H1 (cell line): ENCODE data around the gene KLC4. TPM values are rescaled to one million over a fixed set of nuclear protein-coding genes. Genes with fewer than 3 reads are reported as not detected.

Experiments
- CTCF ChIA-PET: fragments of 300-600 bp; sonication (Branson Sonifier 250); formaldehyde crosslinking; loops from one replicate; lab custom pipeline; 2021; ENCODE audit not compliant: partially characterized antibody; lab: Charles Lee
- POLR2A ChIA-PET: fragments of 300-600 bp; sonication (Branson Sonifier 250); formaldehyde crosslinking; loops from one replicate; lab custom pipeline; 2021; ENCODE audit warnings: inconsistent platforms; ENCODE audit not compliant: partially characterized antibody; lab: Charles Lee
- DNase-seq, 2 experiments: peaks; one replicate each; pipeline versions ENCODE4 v3.0.0 to v3.0.0-alpha.2; 2010 to 2022; ENCODE audit warnings: low spot score in 2 of 2, low read depth in 1 of 2, mixed read lengths in 1 of 2
- FAIRE-seq: peaks from 2 replicates; lab custom pipeline; 2011; peaks lifted over from hg19 to GRCh38; lab: Jason Lieb, UNC
- H2AFZ ChIP-seq: 2 replicates; pipeline ENCODE4 v1.8.1; 2012; ENCODE audit warnings: low read length, inconsistent platforms
- H2AK5ac ChIP-seq: 2 replicates; pipeline ENCODE4 v1.6.1; 2013; ENCODE audit warnings: low read depth, low read length
- H2BK120ac ChIP-seq: replicated peaks from 2 replicates; pipeline ENCODE3; 2013; ENCODE audit warnings: low read depth, low read length, inconsistent platforms
- H2BK12ac ChIP-seq: 2 replicates; pipeline ENCODE4 v1.6.1; 2013; ENCODE audit warnings: low read depth, low read length
- H2BK15ac ChIP-seq: 2 replicates; pipeline ENCODE4 v1.6.1; 2013; ENCODE audit warnings: low read length
- H2BK20ac ChIP-seq: 2 replicates; pipeline ENCODE4 v1.6.1; 2013; ENCODE audit warnings: low read length
- H2BK5ac ChIP-seq: 2 replicates; pipeline ENCODE4 v1.6.1; 2013; ENCODE audit warnings: low read depth, low read length
- H3K14ac ChIP-seq: 2 replicates; pipeline ENCODE4 v1.6.1; 2013; ENCODE audit warnings: inconsistent platforms; ENCODE audit not compliant: insufficient read length
- H3K18ac ChIP-seq: 2 replicates; pipeline ENCODE4 v1.6.1; 2013; ENCODE audit warnings: low read length; ENCODE audit errors: extremely low read depth
- H3K23ac ChIP-seq: 2 replicates; pipeline ENCODE4 v1.6.1; 2013; ENCODE audit warnings: inconsistent platforms; ENCODE audit not compliant: insufficient read length
- H3K23me2 ChIP-seq: 2 replicates; pipeline ENCODE4 v1.6.1; 2013; ENCODE audit warnings: low read depth, low read length
- H3K27ac ChIP-seq: 2 replicates; pipeline ENCODE4 v1.6.1; 2011; ENCODE audit warnings: low read depth, low read length, inconsistent platforms
- H3K27me3 ChIP-seq, 4 experiments: replicated peaks in 1 of 4; 1 replicate in 1 of 4; 2 replicates in 3 of 4; pipeline versions ENCODE4 v1.6.1 to v1.8.1; 2011 to 2013; ENCODE audit warnings: low read length in 3 of 4, mild to moderate bottlenecking in 3 of 4, inconsistent platforms in 2 of 4, mixed read lengths in 2 of 4, moderate library complexity in 1 of 4; ENCODE audit not compliant: control insufficient read depth in 3 of 4, insufficient read depth in 3 of 4; ENCODE audit errors: extremely low read depth in 1 of 4
- H3K36me3 ChIP-seq, 4 experiments: 2 replicates each; pipeline versions ENCODE4 v1.6.1 to v1.8.1; 2011 to 2013; ENCODE audit warnings: mild to moderate bottlenecking in 4 of 4, low read length in 3 of 4, moderate library complexity in 2 of 4, control low read depth in 1 of 4, inconsistent platforms in 1 of 4; ENCODE audit not compliant: insufficient read depth in 4 of 4, control insufficient read depth in 2 of 4
- H3K4ac ChIP-seq: replicated peaks from 2 replicates; pipeline ENCODE3; 2013; ENCODE audit warnings: low read length, low read depth, mixed read lengths, inconsistent platforms; ENCODE audit not compliant: insufficient read length
- H3K4me1 ChIP-seq, 4 experiments: replicated peaks in 1 of 4; 1 replicate in 1 of 4; 2 replicates in 3 of 4; pipeline versions ENCODE4 v1.6.1 to v1.8.1; 2011 to 2013; ENCODE audit warnings: low read length in 3 of 4, inconsistent platforms in 2 of 4, mixed read lengths in 1 of 4; ENCODE audit not compliant: insufficient read depth in 4 of 4, control insufficient read depth in 3 of 4
- H3K4me2 ChIP-seq, 2 experiments: 2 replicates each; pipeline versions ENCODE4 v1.6.1 to v1.8.1; 2011 to 2013; ENCODE audit warnings: low read depth in 2 of 2, low read length in 2 of 2, control low read depth in 1 of 2, inconsistent platforms in 1 of 2, mild to moderate bottlenecking in 1 of 2; ENCODE audit not compliant: insufficient read depth in 1 of 2
- H3K4me3 ChIP-seq, 4 experiments: fragments of 200-600, 300-600 bp in 1 of 4; sonication (generic), shearing (Covaris generic), sonication (Bioruptor Twin) in 1 of 4; 2 replicates each; pipeline versions ENCODE4 v1.5.1 to v1.8.1; 2011 to 2016; ENCODE audit warnings: low read length in 4 of 4, low read depth in 3 of 4, control low read depth in 2 of 4, inconsistent platforms in 2 of 4, mild to moderate bottlenecking in 2 of 4, mixed read lengths in 1 of 4, moderate library complexity in 1 of 4; ENCODE audit not compliant: insufficient read depth in 2 of 4; ENCODE audit errors: extremely low read depth in 1 of 4
- H3K56ac ChIP-seq: replicated peaks from 2 replicates; pipeline ENCODE3; 2013; ENCODE audit warnings: low read depth, mild to moderate bottlenecking, mixed read lengths, low read length, inconsistent platforms; ENCODE audit not compliant: insufficient read length
- H3K79me1 ChIP-seq: 2 replicates; pipeline ENCODE4 v1.6.1; 2013; ENCODE audit warnings: low read depth, low read length, control low read depth
- H3K79me2 ChIP-seq, 2 experiments: 2 replicates each; pipeline versions ENCODE4 v1.6.1 to v1.8.1; 2012 to 2013; ENCODE audit warnings: low read length in 2 of 2, mild to moderate bottlenecking in 2 of 2, inconsistent platforms in 1 of 2; ENCODE audit not compliant: insufficient read depth in 2 of 2, control insufficient read depth in 1 of 2
- H3K9ac ChIP-seq, 4 experiments: replicated peaks in 1 of 4; 1 replicate in 1 of 4; 2 replicates in 3 of 4; pipeline versions ENCODE4 v1.6.1 to v1.8.1; 2011 to 2013; ENCODE audit warnings: low read depth in 3 of 4, low read length in 3 of 4, control low read depth in 2 of 4, mild to moderate bottlenecking in 2 of 4, moderate library complexity in 2 of 4, inconsistent platforms in 1 of 4; ENCODE audit errors: extremely low read depth in 1 of 4
- H3K9me3 ChIP-seq, 2 experiments: 2 replicates each; pipeline versions ENCODE4 v1.6.1 to v1.8.1; 2012 to 2013; ENCODE audit warnings: mild to moderate bottlenecking in 2 of 2, moderate library complexity in 2 of 2, control low read depth in 1 of 2, inconsistent platforms in 1 of 2, low read depth in 1 of 2, low read length in 1 of 2, mixed read lengths in 1 of 2; ENCODE audit not compliant: insufficient read depth in 2 of 2
- H4K20me1 ChIP-seq, 2 experiments: replicated peaks in 1 of 2; 2 replicates each; pipeline versions ENCODE3 to v1.8.1; 2011 to 2013; ENCODE audit warnings: inconsistent platforms in 2 of 2, low read length in 2 of 2, mild to moderate bottlenecking in 1 of 2; ENCODE audit not compliant: insufficient read depth in 2 of 2, control insufficient read depth in 1 of 2
- H4K5ac ChIP-seq: 2 replicates; pipeline ENCODE4 v1.6.1; 2013; ENCODE audit warnings: low read length, low read depth, mixed read lengths, inconsistent platforms; ENCODE audit not compliant: insufficient read length
- H4K8ac ChIP-seq: 2 replicates; pipeline ENCODE4 v1.8.0; 2013; ENCODE audit warnings: mild to moderate bottlenecking, moderate library complexity, low read length, inconsistent platforms; ENCODE audit not compliant: insufficient read depth; ENCODE audit errors: extremely low read depth
- H4K91ac ChIP-seq: replicated peaks from 2 replicates; pipeline ENCODE3; 2013; ENCODE audit warnings: low read length, mixed read lengths, inconsistent platforms; ENCODE audit not compliant: insufficient read length
- ATF2 ChIP-seq: IDR thresholded peaks from 2 replicates; pipeline ENCODE4 v1.6.1; 2012; ENCODE audit warnings: low read length, inconsistent platforms
- CTCF ChIP-seq, 3 experiments: IDR thresholded peaks; 1 replicate in 2 of 3; 2 replicates in 1 of 3; pipeline versions ENCODE4 v1.5.1 to v1.6.1; 2011; ENCODE audit warnings: low read length in 3 of 3, mild to moderate bottlenecking in 3 of 3, inconsistent platforms in 2 of 3, low read depth in 1 of 3, moderate library complexity in 1 of 3; ENCODE audit not compliant: insufficient read depth in 1 of 3; ENCODE audit errors: control extremely low read depth in 1 of 3
- TAF1 ChIP-seq: IDR thresholded peaks from 2 replicates; pipeline ENCODE4 v1.6.1; 2011; ENCODE audit warnings: mild to moderate bottlenecking, low read depth, low read length
- TEAD4 ChIP-seq: IDR thresholded peaks from 2 replicates; pipeline ENCODE4 v1.6.1; 2012; ENCODE audit warnings: low read depth, low read length, inconsistent platforms, mixed read lengths
- WGBS, 2 experiments: shearing (Covaris generic) in 1 of 2; methylation state at CpG; one replicate each; pipeline versions ENCODE4 v1.1.6 to v1.1.7; 2013 to 2015; ENCODE audit warnings: low lambda C conversion rate in 2 of 2, mixed read lengths in 2 of 2, inconsistent platforms in 1 of 2, low coverage in 1 of 2, missing lambda C conversion rate in 1 of 2; ENCODE audit not compliant: insufficient replicate concordance in 2 of 2, insufficient coverage in 1 of 2, insufficient read length in 1 of 2; ENCODE audit errors: extremely low coverage in 1 of 2, missing lambda C conversion rate in 1 of 2; 5-methylcytosine and 5-hydroxymethylcytosine counted together
- polyA plus RNA-seq, 7 experiments: library from polyadenylated mRNA; depleted of rRNA in 3 of 7; stranded (reverse) in 5 of 7; unstranded in 2 of 7; fragments of >200 nt in 5 of 7; fragments of 200-250 nt in 2 of 7; gene quantifications; 1 replicate in 5 of 7; 2 replicates in 1 of 7; 4 replicates in 1 of 7; pipeline versions ENCODE4 v1.2.1 to v1.2.3, GENCODE V29; 2011 to 2013; ENCODE audit warnings: missing spikeins in 2 of 7, mixed read lengths in 2 of 7
- total RNA-seq: library from RNA; stranded (reverse); fragmentation: NEBNext Ultra II Directional; extraction: Animal tissue kit (Norgen Biotek cat#: 25700); gene quantifications from 2 replicates; pipeline ENCODE4 v1.2.1, GENCODE V29; 2021

The KLC4 gene
- total and polyA plus RNA-seq, 2 of the 8 experiments (the other 6 are each of a cell fraction or from before 2014, with no cell fraction given), result 15.7 to 28.5 TPM

DNA sequence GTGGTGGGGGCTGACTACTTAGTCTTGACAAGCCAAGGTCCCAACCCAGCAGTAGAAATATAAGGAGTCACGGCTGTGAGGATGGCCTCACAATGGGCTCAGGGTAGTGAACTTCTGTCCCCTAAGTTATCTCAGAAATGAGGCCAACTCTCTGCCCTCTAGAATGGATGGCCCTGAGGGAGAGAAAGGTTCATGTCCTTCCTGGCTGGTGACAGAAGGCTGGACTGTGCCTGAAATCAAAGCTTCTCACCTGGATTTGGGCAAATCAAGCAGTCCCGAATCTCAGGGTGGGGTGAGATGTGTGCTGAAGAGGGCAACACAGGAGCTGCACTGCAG is 25.3 kb upstream of the KLC4 start:
- H3K9me3 ChIP-seq, result no peaks in the 10 kb centered on the region
- 0 out of 2 replicates have a peak, but pooled peaks cover 2% of the 10 kb centered on the region for H3K23me2 ChIP-seq
- no peak overlapping the region for H2BK5ac ChIP-seq
- H4K20me1 ChIP-seq, result peaks cover 2 to 17% of the 10 kb centered on the region in 2 experiments
- ChIA-PET CTCF (interaction anchor here (0.8 to 2.2 kb wide), 11 partner anchors 8 to 473 kb away, joined by 3 to 5 read pairs (median 4); no protein-coding TSS in a partner anchor), POLR2A (interaction anchor here (0.9 to 29.7 kb wide), 3 partner anchors 8 to 57 kb away, joined by 3 to 584 read pairs (median 584); partner anchors contain the start of genes CUL7, KLHDC3, MEA1 and RRP36)
- no peak overlapping the region for H4K91ac ChIP-seq
- H3K36me3 ChIP-seq, result peaks cover 10 to 47% (median 23%) of the 10 kb centered on the region in 4 experiments
- H2AK5ac ChIP-seq, result no peak overlapping the region
- H3K56ac ChIP-seq, result no peak overlapping the region
- H3K9ac ChIP-seq, result no peak overlapping the region
- DNase-seq, result no peak
- no peak overlapping the region for H3K27ac ChIP-seq
- TF ChIP-seq CTCF (IDR thresholded peaks at IDR 0.05; ENCODE audit: control extremely low read depth in 1 of 3, insufficient read depth in 1 of 3, low read depth in 1 of 3, low read length in 3 of 3) (peak in 2 of 3 experiments; percentile 23 to 30; a peak in 2 of 4 replicates), ATF2 (no peak), TAF1 (no peak), TEAD4 (no peak)
- H3K4me2 ChIP-seq, result no peak overlapping the region
- no peak overlapping the region for H2BK12ac ChIP-seq
- H3K27me3 ChIP-seq, result no peaks in the 10 kb centered on the region
- H3K4me1 ChIP-seq, result no peaks in the 10 kb centered on the region
- no peak overlapping the region for H3K4ac ChIP-seq
- H2BK20ac ChIP-seq, result no peak overlapping the region
- no peak overlapping the region for H3K14ac ChIP-seq
- no peaks in the 10 kb centered on the region for H3K79me2 ChIP-seq
- H2BK120ac ChIP-seq, result no peak overlapping the region
- H3K4me3 ChIP-seq, result no peak overlapping the region
- no peaks in the 10 kb centered on the region for H3K79me1 ChIP-seq
- no peak overlapping the region for H3K23ac ChIP-seq
- H4K5ac ChIP-seq, result no peak overlapping the region
- H4K8ac ChIP-seq, result no peak overlapping the region
- H2AFZ ChIP-seq, result no peak overlapping the region
- H3K18ac ChIP-seq, result no peak overlapping the region
- 88% methylated on average over 2 of the region's 2 CpGs; no CpG with 5 or more reads in 1 of the 2 experiments for WGBS, 2 experiments
- no peak overlapping the region for H2BK15ac ChIP-seq
- FAIRE-seq, result no peak
